ENCODE measurements around the gene ERGIC1. TPM values are rescaled to one million over a fixed set of nuclear protein-coding genes. Genes with fewer than 3 reads are reported as not detected.

ERGIC1 gene
- total and polyA plus RNA-seq, 2 of the 8 experiments (the other 6 are each of a cell fraction or from before 2014, with no cell fraction given), result 95.3 to 106 TPM

DNA sequence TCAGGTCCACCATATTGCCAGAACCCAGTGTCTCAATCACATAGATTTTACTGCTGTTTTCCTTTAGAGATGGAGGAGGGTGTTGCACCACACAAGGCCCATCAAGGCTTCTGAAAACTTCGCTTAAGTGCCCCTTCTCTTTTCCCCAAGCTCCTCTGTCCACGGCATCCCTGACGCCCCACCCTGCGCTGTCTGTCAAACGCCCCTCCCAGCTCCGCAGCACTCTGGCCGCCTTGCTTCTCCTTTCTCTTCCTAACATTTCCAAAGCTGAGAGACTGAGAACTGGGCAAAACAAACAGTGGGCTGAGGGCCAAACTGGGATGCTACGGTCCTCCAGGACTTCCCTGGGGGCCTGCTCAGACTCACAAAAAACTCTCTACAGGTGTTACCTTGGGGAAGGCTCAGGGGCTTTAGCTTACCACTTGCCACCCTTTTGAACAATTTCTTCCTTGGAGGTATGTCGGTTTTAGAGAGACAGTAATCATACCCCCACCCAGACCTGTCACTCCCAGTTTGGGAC is 28.3 kb upstream of the ERGIC1 start:
- ChIA-PET CTCF (ENCODE audit: partially characterized antibody) (interaction anchor here (1.2 kb wide), 1 partner anchor 355 kb away, joined by 3 read pairs; no protein-coding TSS in a partner anchor), POLR2A (ENCODE audit: partially characterized antibody) (interaction anchor here (0.8 kb wide), 1 partner anchor 35 kb away, joined by 3 read pairs; no protein-coding TSS in a partner anchor)
- no peak overlapping the region for H3K27ac ChIP-seq (ENCODE audit: low read depth, low read length)
- no peak overlapping the region for H2BK20ac ChIP-seq (ENCODE audit: low read length)
- H3K79me1 ChIP-seq (ENCODE audit: low read depth, low read length), result no peaks in the 10 kb centered on the region
- H3K56ac ChIP-seq (replicated peaks; ENCODE audit: insufficient read length, low read depth, low read length), result no peak overlapping the region
- no peaks in the 10 kb centered on the region for H3K9me3 ChIP-seq (ENCODE audit: insufficient read depth in 2 of 2, low read depth in 1 of 2, low read length in 1 of 2)
- H4K5ac ChIP-seq (ENCODE audit: insufficient read length, low read depth, low read length), result no peak overlapping the region
- peaks cover 0 to 2% (median 0%) of the 10 kb centered on the region in 4 experiments; a peak in 1 of 7 replicates for H3K27me3 ChIP-seq (replicated peaks in 1 of 4; ENCODE audit: control insufficient read depth in 3 of 4, extremely low read depth in 1 of 4, insufficient read depth in 3 of 4, low read length in 3 of 4)
- no peak for DNase-seq (ENCODE audit: low read depth in 1 of 2, low spot score in 2 of 2)
- no peaks in the 10 kb centered on the region for H3K36me3 ChIP-seq (ENCODE audit: control insufficient read depth in 2 of 4, insufficient read depth in 4 of 4, low read length in 3 of 4)
- H4K20me1 ChIP-seq (replicated peaks in 1 of 2; ENCODE audit: control insufficient read depth in 1 of 2, insufficient read depth in 2 of 2, low read length in 2 of 2), result no peaks in the 10 kb centered on the region
- H3K18ac ChIP-seq (ENCODE audit: extremely low read depth, low read length), result no peak overlapping the region
- no peak overlapping the region for H2AK5ac ChIP-seq (ENCODE audit: low read depth, low read length)
- no peak overlapping the region for H2BK120ac ChIP-seq (replicated peaks; ENCODE audit: low read depth, low read length)
- no peak overlapping the region for H3K4me2 ChIP-seq (ENCODE audit: insufficient read depth in 1 of 2, low read depth in 2 of 2, low read length in 2 of 2)
- H3K9ac ChIP-seq (replicated peaks in 1 of 4; ENCODE audit: extremely low read depth in 1 of 4, low read depth in 3 of 4, low read length in 3 of 4), result no peak overlapping the region
- no peak overlapping the region for H2BK15ac ChIP-seq (ENCODE audit: low read length)
- no peak overlapping the region for H4K91ac ChIP-seq (replicated peaks; ENCODE audit: insufficient read length, low read length)
- H3K4me1 ChIP-seq (replicated peaks in 1 of 4; ENCODE audit: control insufficient read depth in 3 of 4, insufficient read depth in 4 of 4, low read length in 3 of 4), result no peaks in the 10 kb centered on the region; a peak in 1 of 7 replicates
- TF ChIP-seq EZH2 (IDR thresholded peaks at IDR 0.05; ENCODE audit: low read depth, low read length, severe bottlenecking) (no peak), SAP30 (IDR thresholded peaks at IDR 0.05; ENCODE audit: insufficient read depth, insufficient replicate concordance, low read length) (no peak), SIRT6 (IDR thresholded peaks at IDR 0.05; ENCODE audit: low read length) (no peak), RNF2 (IDR thresholded peaks at IDR 0.05; ENCODE audit: borderline replicate concordance, low read depth, low read length, missing control alignments, poor library complexity, severe bottlenecking) (no peak)
- TF ChIP-seq, protein P1, sequence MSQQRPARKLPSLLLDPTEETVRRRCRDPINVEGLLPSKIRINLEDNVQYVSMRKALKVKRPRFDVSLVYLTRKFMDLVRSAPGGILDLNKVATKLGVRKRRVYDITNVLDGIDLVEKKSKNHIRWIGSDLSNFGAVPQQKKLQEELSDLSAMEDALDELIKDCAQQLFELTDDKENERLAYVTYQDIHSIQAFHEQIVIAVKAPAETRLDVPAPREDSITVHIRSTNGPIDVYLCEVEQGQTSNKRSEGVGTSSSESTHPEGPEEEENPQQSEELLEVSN (IDR thresholded peaks at IDR 0.05), result no peak
- no peak overlapping the region for H3K4ac ChIP-seq (replicated peaks; ENCODE audit: insufficient read length, low read depth, low read length)
- 82% methylated on average over 9 of the region's 9 CpGs; no CpG with 5 or more reads in 1 of the 2 experiments for WGBS, 2 experiments (ENCODE audit: extremely low coverage in 1 of 2, insufficient coverage in 1 of 2, insufficient read length in 1 of 2, insufficient replicate concordance in 2 of 2, low coverage in 1 of 2, low lambda C conversion rate in 2 of 2, missing lambda C conversion rate in 1 of 2)
- H2AFZ ChIP-seq (ENCODE audit: low read length), result no peak overlapping the region
- H4K8ac ChIP-seq (ENCODE audit: extremely low read depth, insufficient read depth, low read length), result no peak overlapping the region
- H2BK12ac ChIP-seq (ENCODE audit: low read depth, low read length), result no peak overlapping the region
- no peak overlapping the region for H3K4me3 ChIP-seq (ENCODE audit: extremely low read depth in 1 of 4, insufficient read depth in 2 of 4, low read depth in 3 of 4, low read length in 4 of 4)
- H3K79me2 ChIP-seq (ENCODE audit: control insufficient read depth in 1 of 2, insufficient read depth in 2 of 2, low read length in 2 of 2), result no peaks in the 10 kb centered on the region
- FAIRE-seq, result no peak
- no peak overlapping the region for H3K23ac ChIP-seq (ENCODE audit: insufficient read length)
- H3K23me2 ChIP-seq (ENCODE audit: low read depth, low read length), result no peaks in the 10 kb centered on the region
- H2BK5ac ChIP-seq (ENCODE audit: low read depth, low read length), result no peak overlapping the region
- H3K14ac ChIP-seq (ENCODE audit: insufficient read length), result no peak overlapping the region
